H1 (cell line): ENCODE measurements around the gene TMEM229B. TPM values are rescaled to one million over a fixed set of nuclear protein-coding genes. Genes with fewer than 3 reads are reported as not detected.

Experiments
- SIN3A ChIP-seq, 2 experiments: IDR thresholded peaks in 1 of 2; conservative IDR thresholded peaks in 1 of 2; 2 replicates each; pipeline ENCODE4 v1.6.1; 2011 to 2012; ENCODE audit warnings: low read length in 2 of 2, improper control_type of control experiment in 1 of 2, low read depth in 1 of 2, mild to moderate bottlenecking in 1 of 2
- polyA plus RNA-seq, 7 experiments: library from polyadenylated mRNA; depleted of rRNA in 3 of 7; stranded (reverse) in 5 of 7; unstranded in 2 of 7; fragments of >200 nt in 5 of 7; fragments of 200-250 nt in 2 of 7; gene quantifications; 1 replicate in 5 of 7; 2 replicates in 1 of 7; 4 replicates in 1 of 7; pipeline versions ENCODE4 v1.2.1 to v1.2.3, GENCODE V29; 2011 to 2013; ENCODE audit warnings: missing spikeins in 2 of 7, mixed read lengths in 2 of 7
- total RNA-seq: library from RNA; stranded (reverse); fragmentation: NEBNext Ultra II Directional; extraction: Animal tissue kit (Norgen Biotek cat#: 25700); gene quantifications from 2 replicates; pipeline ENCODE4 v1.2.1, GENCODE V29; 2021

TMEM229B gene
- total and polyA plus RNA-seq, 2 of the 8 experiments (the other 6 are each of a cell fraction or from before 2014, with no cell fraction given): 0.73 to 0.85 TPM

GRCh38 chr14:67440513-67440912, 48.0 kb downstream of the TMEM229B start (continued):
- TF ChIP-seq SIN3A (conservative IDR thresholded peaks at IDR 0.05 in 1 of 2, IDR thresholded peaks at IDR 0.05 in 1 of 2; ENCODE audit: low read depth in 1 of 2, low read length in 2 of 2): no peak
